Hindlimb muscle (tissue), 1 donor: ENCODE data around the gene MCF2L. TPM values are rescaled to one million over a fixed set of nuclear protein-coding genes. Genes with fewer than 3 reads are reported as not detected.
"Not testable (repeated sequence)": the region's sequence is repeated elsewhere in the genome, so short reads cannot be mapped to it uniquely, and the experiment has no call there.

ENCODE experiments used
- DNase-seq: peaks from one replicate; pipeline ENCODE4 v3.0.0-alpha.2; 2013
- polyA plus RNA-seq: library from polyadenylated mRNA; unstranded; fragments of 120-200 nt; gene quantifications from one replicate; pipeline ENCODE4 v1.2.1, GENCODE V29; 2013; ENCODE audit not compliant: insufficient read length

Gene MCF2L
- polyA plus RNA-seq, result 23.3 TPM

- DNase-seq, result peak; percentile 71
Observed at GRCh38 chr13:112968910-112969691, at the start of gene MCF2L. TSS of gene MCF2L (plus strand) at chr13:112969214. CDS start at chr13:112969380, 166 bp downstream.

GRCh38 chr13:112923962-112924361, 45.1 kb upstream of the MCF2L start:
- DNase-seq, result no peak

- DNase-seq, result no peak
Observed at GRCh38 chr13:112924365-112924764, 44.6 kb upstream of the MCF2L start.

GRCh38 chr13:112926003-112926402, 43.0 kb upstream of the MCF2L start:
- no peak for DNase-seq

GRCh38 chr13:112926993-112927392, 42.0 kb upstream of the MCF2L start:
- no peak for DNase-seq

GRCh38 chr13:112928020-112928971, 40.7 kb upstream of the MCF2L start:
- DNase-seq, result peak; percentile 54

- no peak for DNase-seq
Observed at GRCh38 chr13:112928972-112929782, 39.8 kb upstream of the MCF2L start.

- no peak for DNase-seq
Observed at GRCh38 chr13:112929783-112930055, 39.3 kb upstream of the MCF2L start.

- DNase-seq, result no peak
Observed at GRCh38 chr13:112930192-112930591, 38.8 kb upstream of the MCF2L start.

- peak; percentile 60 for DNase-seq
Observed at GRCh38 chr13:112931028-112931934, 37.7 kb upstream of the MCF2L start.

GRCh38 chr13:112932971-112933370, 36.0 kb upstream of the MCF2L start:
- no peak for DNase-seq

- DNase-seq, result no peak
Observed at GRCh38 chr13:112933649-112934048, 35.4 kb upstream of the MCF2L start.

GRCh38 chr13:112934078-112934477, 34.9 kb upstream of the MCF2L start:
- DNase-seq, result no peak

GRCh38 chr13:112938680-112939079, 30.3 kb upstream of the MCF2L start:
- DNase-seq, result no peak

GRCh38 chr13:112940236-112940635, 28.8 kb upstream of the MCF2L start:
- DNase-seq, result no peak

GRCh38 chr13:112941349-112941748, 27.7 kb upstream of the MCF2L start:
- no peak for DNase-seq

- not testable (repeated sequence) for DNase-seq
Observed at GRCh38 chr13:112941765-112942164, 27.2 kb upstream of the MCF2L start.

GRCh38 chr13:112942689-112943308, 26.2 kb upstream of the MCF2L start:
- DNase-seq, result peak; percentile 97

GRCh38 chr13:112943309-112944125, 25.5 kb upstream of the MCF2L start:
- peak; percentile 55 for DNase-seq

- no peak for DNase-seq
Observed at GRCh38 chr13:112947796-112948195, 21.2 kb upstream of the MCF2L start.
